Measurements from ENCODE around the gene CFAP20DC.
"Not testable (repeated sequence)": the region's sequence is repeated elsewhere in the genome, so short reads cannot be mapped to it uniquely, and the experiment has no call there.

DNA sequence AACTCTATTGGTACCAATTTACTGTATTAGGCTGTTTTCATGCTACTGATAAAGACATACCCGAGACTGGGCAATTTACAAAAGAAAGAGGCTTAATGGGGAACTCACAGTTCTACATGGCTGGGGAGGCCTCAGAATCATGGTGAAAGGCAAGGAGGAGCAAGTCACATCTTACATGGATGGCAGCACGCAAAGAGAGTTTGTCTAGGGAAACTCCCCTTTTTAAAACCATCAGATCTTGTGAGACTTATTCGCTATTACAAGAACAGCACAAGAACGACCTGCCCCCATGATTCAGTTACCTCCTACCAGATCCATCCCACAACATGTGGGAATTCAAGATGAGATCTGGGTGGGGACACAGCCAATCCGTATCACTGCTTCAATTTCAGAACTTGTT lies 154.1 kb downstream of the CFAP20DC start:
- TF ChIP-seq CTCF (IDR thresholded peaks at IDR 0.05; ENCODE audit: insufficient read depth, low read depth, low read length); EZH2 (IDR thresholded peaks at IDR 0.05; ENCODE audit: insufficient read depth, low read length): not testable (repeated sequence)
